ENCODE results near the gene DEFB127. TPM values are rescaled to one million over a fixed set of nuclear protein-coding genes. Genes with fewer than 3 reads are reported as not detected.
"Not testable (repeated sequence)": the region's sequence is repeated elsewhere in the genome, so short reads cannot be mapped to it uniquely, and the experiment has no call there.

The DEFB127 gene
- total and polyA plus RNA-seq, 2 experiments from 2014 or later = not detected

GRCh38 chr20:187733-188132 lies 30.5 kb downstream of the DEFB127 start:
- no peaks in the 10 kb centered on the region for H3K36me3 ChIP-seq
- H3K27ac ChIP-seq = no peak overlapping the region
- no peaks in the 10 kb centered on the region for H3K27me3 ChIP-seq
- no peak for DNase-seq (ENCODE audit: low read depth in 1 of 2, low spot score in 1 of 2)
- H3K9me3 ChIP-seq (ENCODE audit: low read depth) = no peaks in the 10 kb centered on the region
- no peak overlapping the region for H3K4me3 ChIP-seq
- H3K4me1 ChIP-seq (ENCODE audit: low read depth) = no peaks in the 10 kb centered on the region
- TF ChIP-seq CTCF (IDR thresholded peaks at IDR 0.05; ENCODE audit: low read depth, low read length) = no peak

- Histone ChIP-seq H3K36me3 (no peaks in the 10 kb centered on the region), H3K4me3 (no peak within 1 kb of the TSS), H3K27me3 (no peaks in the 10 kb centered on the region), H3K9me3 (ENCODE audit: low read depth) (no peaks in the 10 kb centered on the region), H3K4me1 (ENCODE audit: low read depth) (no peaks in the 10 kb centered on the region), H3K27ac (no peak within 1 kb of the TSS)
- no peak for TF ChIP-seq CTCF (IDR thresholded peaks at IDR 0.05; ENCODE audit: low read depth, low read length)
- no peak for DNase-seq (ENCODE audit: low read depth in 1 of 2, low spot score in 1 of 2)
Measured at GRCh38 chr20:189611-190010, 32.4 kb downstream of the DEFB127 start, which contains the start of gene DEFB128. Gene DEFB128, minus strand, starts transcription at chr20:189711. Its CDS starts 88 bp downstream, at chr20:189623.

GRCh38 chr20:198225-198624 lies 41.0 kb downstream of the DEFB127 start:
- no peak for DNase-seq (ENCODE audit: low read depth in 1 of 2, low spot score in 1 of 2)
- Histone ChIP-seq H3K27ac (no peak overlapping the region), H3K9me3 (ENCODE audit: low read depth) (no peaks in the 10 kb centered on the region), H3K36me3 (no peaks in the 10 kb centered on the region), H3K4me1 (ENCODE audit: low read depth) (no peaks in the 10 kb centered on the region), H3K27me3 (no peaks in the 10 kb centered on the region), H3K4me3 (no peak overlapping the region)
- TF ChIP-seq CTCF (IDR thresholded peaks at IDR 0.05; ENCODE audit: low read depth, low read length) = no peak

- Histone ChIP-seq H3K9me3 (ENCODE audit: low read depth) (no peaks in the 10 kb centered on the region), H3K4me1 (ENCODE audit: low read depth) (no peaks in the 10 kb centered on the region), H3K27ac (no peak overlapping the region), H3K27me3 (no peaks in the 10 kb centered on the region), H3K36me3 (no peaks in the 10 kb centered on the region), H3K4me3 (no peak overlapping the region)
- no peak for DNase-seq (ENCODE audit: low read depth in 1 of 2, low spot score in 1 of 2)
- no peak for TF ChIP-seq CTCF (IDR thresholded peaks at IDR 0.05; ENCODE audit: low read depth, low read length)
Measured at GRCh38 chr20:199996-200395, 42.7 kb downstream of the DEFB127 start.

- not testable (repeated sequence) for H3K27ac ChIP-seq; H3K4me1 ChIP-seq (ENCODE audit: low read depth); H3K36me3 ChIP-seq; DNase-seq (ENCODE audit: low read depth in 1 of 2, low spot score in 1 of 2); H3K27me3 ChIP-seq; H3K4me3 ChIP-seq; H3K9me3 ChIP-seq (ENCODE audit: low read depth)
Measured at GRCh38 chr20:203630-204029, 46.4 kb downstream of the DEFB127 start.

Other genes with a start within 250 kb of the DEFB127 start
- gene DEFB125, start 69.8 kb upstream of the DEFB127 start, total RNA-seq = not detected in 2 replicates
- gene DEFB125, start 69.8 kb upstream of the DEFB127 start, polyA plus RNA-seq = not detected in 2 replicates
- gene DEFB126, start 14.9 kb upstream of the DEFB127 start, total RNA-seq = not detected in 2 replicates
- not detected in 2 replicates for gene DEFB126, start 14.9 kb upstream of the DEFB127 start, polyA plus RNA-seq
- gene DEFB128, start 32.3 kb downstream of the DEFB127 start, total RNA-seq = not detected in 2 replicates
- not detected in 2 replicates for gene DEFB128, start 32.3 kb downstream of the DEFB127 start, polyA plus RNA-seq
- not detected in 2 replicates for gene DEFB129, start 69.8 kb downstream of the DEFB127 start, total RNA-seq
- not detected in 2 replicates for gene DEFB129, start 69.8 kb downstream of the DEFB127 start, polyA plus RNA-seq
- gene DEFB132, start 100.3 kb downstream of the DEFB127 start, total RNA-seq = not detected in 2 replicates
- not detected in 2 replicates for gene DEFB132, start 100.3 kb downstream of the DEFB127 start, polyA plus RNA-seq
- 6.2 and 9.3 TPM in 2 replicates for gene C20orf96, start 133.3 kb downstream of the DEFB127 start, total RNA-seq
- 31.9 and 41.9 TPM in 2 replicates for gene C20orf96, start 133.3 kb downstream of the DEFB127 start, polyA plus RNA-seq
- 49.9 and 63.8 TPM in 2 replicates for gene ZCCHC3, start 140.1 kb downstream of the DEFB127 start, total RNA-seq
- 43.7 and 53.1 TPM in 2 replicates for gene ZCCHC3, start 140.1 kb downstream of the DEFB127 start, polyA plus RNA-seq
- 57.6 and 79.8 TPM in 2 replicates for gene SOX12, start 168.1 kb downstream of the DEFB127 start, total RNA-seq
- 41.9 and 49.9 TPM in 2 replicates for gene SOX12, start 168.1 kb downstream of the DEFB127 start, polyA plus RNA-seq
- gene NRSN2, start 189.7 kb downstream of the DEFB127 start, total RNA-seq = 111 and 190 TPM in 2 replicates
- gene NRSN2, start 189.7 kb downstream of the DEFB127 start, polyA plus RNA-seq = 135 and 170 TPM in 2 replicates
- 7.0 and 9.0 TPM in 2 replicates for gene TRIB3, start 223.3 kb downstream of the DEFB127 start, total RNA-seq
- gene TRIB3, start 223.3 kb downstream of the DEFB127 start, polyA plus RNA-seq = 5.3 and 7.2 TPM in 2 replicates

All from cardiac muscle cell (in vitro differentiated cells and primary cell).